ENCODE results near the gene MED15.

Gene MED15

GRCh38 chr22:20584872-20585638, 77.6 kb downstream of the MED15 start:
- Histone ChIP-seq H3K9ac (ENCODE audit: low read depth, low read length) (no peak overlapping the region), H3K79me2 (ENCODE audit: insufficient read depth, low read length) (no peaks in the 10 kb centered on the region), H3K4me3 (ENCODE audit: low read depth in 1 of 2, low read length in 2 of 2) (no peak overlapping the region), H3K36me3 (ENCODE audit: insufficient read depth, low read length) (peaks cover 78% of the 10 kb centered on the region), H3K4me1 (ENCODE audit: insufficient read depth, low read length) (no peaks in the 10 kb centered on the region), H4K20me1 (ENCODE audit: insufficient read depth, low read length) (peaks cover 52% of the 10 kb centered on the region), H3K27me3 (ENCODE audit: insufficient read depth, low read length, poor library complexity) (no peaks in the 10 kb centered on the region), H3K4me2 (ENCODE audit: insufficient read depth, low read length) (no peak overlapping the region), H2AFZ (ENCODE audit: low read depth, low read length) (no peak overlapping the region), H3K9me3 (ENCODE audit: insufficient read depth, low read length, severe bottlenecking) (no peaks in the 10 kb centered on the region), H3K27ac (ENCODE audit: low read length) (no peak overlapping the region)
- DNase-seq, result no peak
- ATAC-seq (ENCODE audit: insufficient read depth, low read depth), result no peak
- TF ChIP-seq CTCF (IDR thresholded peaks at IDR 0.05; ENCODE audit: borderline replicate concordance, extremely low read depth, low read length, poor library complexity, severe bottlenecking), result no peak
- TF ChIP-seq EZH2 (IDR thresholded peaks at IDR 0.05; ENCODE audit: borderline replicate concordance, low read depth, low read length, severe bottlenecking), result no peak

DNA sequence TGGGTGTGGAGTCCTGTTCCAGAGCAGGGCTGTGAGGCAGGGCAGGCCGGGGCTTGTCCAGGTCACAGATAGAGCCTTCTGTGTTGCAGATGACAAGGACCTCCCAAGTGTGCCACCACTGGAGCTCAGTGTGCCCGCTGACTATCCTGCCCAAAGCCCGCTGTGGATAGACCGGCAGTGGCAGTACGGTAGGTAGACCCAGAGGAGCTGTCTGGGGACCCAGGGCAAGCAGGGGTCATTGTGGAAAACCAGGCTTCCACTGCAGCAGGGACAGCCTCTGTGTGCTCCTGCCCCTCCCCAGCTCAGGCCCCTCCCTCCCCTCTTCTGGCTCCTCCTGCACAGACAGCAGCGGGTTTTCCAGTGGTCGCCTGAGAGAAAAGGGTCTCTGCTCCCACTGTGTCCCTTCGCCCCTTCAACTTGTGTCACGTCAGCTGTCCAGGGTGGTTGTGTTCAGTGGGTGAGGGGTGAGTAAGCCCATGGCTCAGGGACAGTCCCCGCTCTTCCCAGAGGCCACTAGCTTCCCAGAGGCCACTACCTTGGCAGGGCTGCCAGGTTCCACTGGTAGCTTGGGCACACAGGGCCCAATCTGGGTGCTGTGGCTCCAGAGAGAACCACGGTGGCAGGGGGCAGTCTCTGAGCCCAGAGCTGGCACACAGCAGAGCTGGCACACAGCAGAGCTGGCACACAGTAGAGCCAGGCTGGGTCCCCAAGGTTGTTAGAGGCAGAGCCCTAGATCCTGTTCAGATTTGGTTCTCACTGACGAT, 78.4 kb downstream of the MED15 start:
- DNase-seq, result no peak
- peaks cover 70% of the 10 kb centered on the region for H3K36me3 ChIP-seq (ENCODE audit: insufficient read depth, low read length)

DNA sequence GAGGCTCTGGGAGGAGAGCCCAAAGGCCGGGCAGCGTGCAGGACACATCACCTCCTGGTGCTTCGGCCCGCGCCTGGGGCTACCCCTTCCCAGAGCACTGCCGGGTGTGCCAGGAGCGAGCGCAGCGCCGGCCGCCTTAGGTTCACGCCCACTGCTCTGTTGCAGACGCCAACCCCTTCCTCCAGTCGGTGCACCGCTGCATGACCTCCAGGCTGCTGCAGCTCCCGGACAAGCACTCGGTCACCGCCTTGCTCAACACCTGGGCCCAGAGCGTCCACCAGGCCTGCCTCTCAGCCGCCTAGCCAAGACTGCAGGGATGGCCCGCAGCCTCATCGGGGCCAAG, 79.0 kb downstream of the MED15 start:
- TF ChIP-seq CTCF (IDR thresholded peaks at IDR 0.05; ENCODE audit: borderline replicate concordance, extremely low read depth, low read length, poor library complexity, severe bottlenecking), result no peak
- no peak for TF ChIP-seq EZH2 (IDR thresholded peaks at IDR 0.05; ENCODE audit: borderline replicate concordance, low read depth, low read length, severe bottlenecking)
- H3K36me3 ChIP-seq (ENCODE audit: insufficient read depth, low read length), result peaks cover 65% of the 10 kb centered on the region
- ATAC-seq (ENCODE audit: insufficient read depth, low read depth), result no peak

More for the DNA sequence above, 78.4 kb downstream of the MED15 start:
- no peak overlapping the region for H3K4me2 ChIP-seq (ENCODE audit: insufficient read depth, low read length)
- no peak for ATAC-seq (ENCODE audit: insufficient read depth, low read depth)
- no peaks in the 10 kb centered on the region for H3K4me1 ChIP-seq (ENCODE audit: insufficient read depth, low read length)
- TF ChIP-seq CTCF (IDR thresholded peaks at IDR 0.05; ENCODE audit: borderline replicate concordance, extremely low read depth, low read length, poor library complexity, severe bottlenecking), result no peak
- TF ChIP-seq EZH2 (IDR thresholded peaks at IDR 0.05; ENCODE audit: borderline replicate concordance, low read depth, low read length, severe bottlenecking), result no peak
- H3K27ac ChIP-seq (ENCODE audit: low read length), result no peak overlapping the region
- H3K27me3 ChIP-seq (ENCODE audit: insufficient read depth, low read length, poor library complexity), result no peaks in the 10 kb centered on the region
- no peaks in the 10 kb centered on the region for H3K79me2 ChIP-seq (ENCODE audit: insufficient read depth, low read length)
- no peak overlapping the region for H3K4me3 ChIP-seq (ENCODE audit: low read depth in 1 of 2, low read length in 2 of 2)
- no peak overlapping the region for H3K9ac ChIP-seq (ENCODE audit: low read depth, low read length)
- no peak overlapping the region for H2AFZ ChIP-seq (ENCODE audit: low read depth, low read length)
- peaks cover 46% of the 10 kb centered on the region for H4K20me1 ChIP-seq (ENCODE audit: insufficient read depth, low read length)
- no peaks in the 10 kb centered on the region for H3K9me3 ChIP-seq (ENCODE audit: insufficient read depth, low read length, severe bottlenecking)

More for the DNA sequence above, 79.0 kb downstream of the MED15 start:
- DNase-seq, result no peak
- Histone ChIP-seq H3K27ac (ENCODE audit: low read length) (no peak overlapping the region), H3K9me3 (ENCODE audit: insufficient read depth, low read length, severe bottlenecking) (no peaks in the 10 kb centered on the region), H3K27me3 (ENCODE audit: insufficient read depth, low read length, poor library complexity) (no peaks in the 10 kb centered on the region), H3K4me3 (ENCODE audit: low read depth in 1 of 2, low read length in 2 of 2) (no peak overlapping the region), H2AFZ (ENCODE audit: low read depth, low read length) (no peak overlapping the region), H3K9ac (ENCODE audit: low read depth, low read length) (no peak overlapping the region), H4K20me1 (ENCODE audit: insufficient read depth, low read length) (peaks cover 42% of the 10 kb centered on the region), H3K4me1 (ENCODE audit: insufficient read depth, low read length) (no peaks in the 10 kb centered on the region), H3K79me2 (ENCODE audit: insufficient read depth, low read length) (no peaks in the 10 kb centered on the region), H3K4me2 (ENCODE audit: insufficient read depth, low read length) (no peak overlapping the region)
